Thyroid gland (tissue), 4 donors: ENCODE measurements around the gene ZNF804B.

Experiments
- CTCF ChIP-seq, 6 experiments: fragments of 200-600 bp in 3 of 6; fragments of 450-650 bp in 3 of 6; sonication (generic) in 3 of 6; IDR thresholded peaks; one replicate each; pipeline ENCODE4 v1.5.1; 2016 to 2019; ENCODE audit warnings: antibody characterized with exemption in 6 of 6, mild to moderate bottlenecking in 2 of 6, inconsistent platforms in 1 of 6, moderate library complexity in 1 of 6
- POLR2A ChIP-seq, 2 donors: fragments of 450-650 bp; IDR thresholded peaks; one replicate each; pipeline ENCODE4 v1.6.1; 2017; ENCODE audit warnings: antibody characterized with exemption in 2 of 2, mild to moderate bottlenecking in 2 of 2, moderate library complexity in 1 of 2

GRCh38 chr7:88851220-88851619 lies 91.7 kb downstream of the ZNF804B start:
- TF ChIP-seq CTCF (IDR thresholded peaks at IDR 0.05) (no peak), POLR2A (IDR thresholded peaks at IDR 0.05) (no peak)
